Right renal pelvis (tissue), 4 donors: ENCODE data around the gene MTHFD2L. TPM values are rescaled to one million over a fixed set of nuclear protein-coding genes. Genes with fewer than 3 reads are reported as not detected.
"Not testable (repeated sequence)": the region's sequence is repeated elsewhere in the genome, so short reads cannot be mapped to it uniquely, and the experiment has no call there.

Experiments used
- DNase-seq, 4 donors: peaks; one replicate each; pipeline ENCODE4 v3.0.0-alpha.2; 2013; ENCODE audit warnings: low read depth in 4 of 4, low spot score in 3 of 4, missing footprints in 1 of 4
- polyA plus RNA-seq, 4 donors: library from polyadenylated mRNA; unstranded; fragments of 120-200 nt; gene quantifications; one replicate each; pipeline ENCODE4 v1.2.1, GENCODE V29; 2013; ENCODE audit not compliant: insufficient read length in 4 of 4

Gene MTHFD2L
- polyA plus RNA-seq, 4 donors: 22.6 to 31.0 (median 29.5) TPM

DNA sequence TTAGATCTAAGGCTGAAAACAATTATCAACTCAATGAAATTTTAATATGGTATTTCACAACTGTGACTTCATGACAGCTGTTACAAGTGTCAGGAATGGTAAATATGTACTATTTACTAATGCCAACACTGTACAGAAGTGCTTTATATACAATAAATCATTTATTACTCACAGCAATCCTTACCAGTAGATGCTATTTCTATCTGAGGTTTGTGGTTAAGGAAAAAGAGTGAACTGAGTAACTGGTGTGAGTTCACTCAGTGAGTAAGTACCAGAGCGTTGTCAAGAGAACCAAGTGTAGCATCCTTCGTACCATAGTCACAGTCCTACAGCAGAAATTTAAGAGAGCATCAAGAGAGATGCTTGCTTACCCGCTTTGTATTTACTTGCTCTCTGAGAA lies 23.3 kb downstream of the MTHFD2L start:
- no peak for DNase-seq

DNA sequence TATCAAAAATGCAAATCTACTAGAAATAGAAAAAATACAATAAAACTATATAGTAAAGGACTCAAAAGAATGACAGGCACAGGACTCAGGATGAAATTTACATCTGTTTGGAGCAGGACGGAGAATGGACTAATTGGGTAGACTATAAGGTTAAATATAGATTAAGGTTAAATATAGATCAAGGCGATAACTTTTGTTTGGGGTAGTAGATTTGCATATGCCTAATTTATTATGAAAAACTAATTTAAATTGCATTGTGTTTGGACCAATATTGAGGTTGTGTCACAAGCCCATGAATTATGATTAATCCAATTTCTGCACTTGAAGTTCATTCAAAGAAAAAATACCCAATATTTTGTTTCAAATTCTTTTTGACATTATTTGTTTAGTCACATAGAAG lies 31.0 kb downstream of the MTHFD2L start:
- no peak for DNase-seq

DNA sequence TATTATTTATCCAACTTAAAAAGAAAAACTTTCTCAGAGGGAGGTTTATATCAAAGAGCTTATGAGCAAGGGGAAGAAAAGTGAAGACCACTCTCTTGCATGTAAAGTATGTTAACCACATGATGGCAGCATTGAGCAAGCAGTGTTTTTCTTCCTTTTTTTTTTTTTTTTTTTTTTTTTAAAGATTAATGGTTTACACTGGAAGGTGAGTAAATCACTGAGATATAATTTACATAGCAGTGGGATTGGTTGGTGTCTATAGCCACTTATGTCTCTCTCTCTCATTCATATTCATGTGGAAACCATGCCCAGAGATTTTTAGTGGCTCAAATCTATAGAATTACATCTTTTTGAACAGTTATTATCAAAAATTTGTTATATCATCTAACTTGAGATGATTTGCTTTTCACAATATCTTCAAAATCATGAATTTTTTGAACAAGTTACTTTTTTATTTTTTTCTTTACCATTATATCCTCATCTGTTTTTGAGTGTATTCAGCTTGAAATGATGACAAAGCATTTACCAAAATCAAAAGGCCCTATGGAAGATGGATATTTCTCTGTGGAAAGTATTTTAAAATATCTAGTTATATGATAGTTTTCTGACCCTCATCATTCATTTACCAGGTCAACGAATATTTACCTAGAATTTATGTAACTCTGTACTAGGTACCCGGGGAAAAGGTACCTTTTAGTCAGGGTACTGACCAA lies 31.6 kb downstream of the MTHFD2L start:
- DNase-seq: peak; percentile 19 to 37 (median 30)

DNA sequence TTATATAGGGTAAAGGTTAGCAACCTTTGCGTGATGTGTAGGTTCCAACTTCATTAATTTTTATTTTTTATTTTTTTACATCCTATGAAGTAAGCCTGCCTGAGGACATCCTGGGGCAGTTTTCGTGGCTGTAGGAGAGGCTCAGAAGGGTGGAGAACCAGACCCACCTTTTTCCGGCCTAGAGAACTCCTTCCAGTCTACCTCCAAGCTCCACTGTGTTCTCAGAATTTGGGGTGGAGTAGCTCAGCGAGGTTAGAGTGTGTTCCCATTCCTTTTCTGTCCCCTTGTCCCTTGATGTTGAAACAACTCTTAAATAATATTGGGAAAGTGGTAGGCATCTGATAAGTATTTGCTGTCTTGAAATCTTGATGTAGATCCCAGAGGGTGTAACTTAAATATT lies 32.4 kb downstream of the MTHFD2L start:
- no peak for DNase-seq

DNA sequence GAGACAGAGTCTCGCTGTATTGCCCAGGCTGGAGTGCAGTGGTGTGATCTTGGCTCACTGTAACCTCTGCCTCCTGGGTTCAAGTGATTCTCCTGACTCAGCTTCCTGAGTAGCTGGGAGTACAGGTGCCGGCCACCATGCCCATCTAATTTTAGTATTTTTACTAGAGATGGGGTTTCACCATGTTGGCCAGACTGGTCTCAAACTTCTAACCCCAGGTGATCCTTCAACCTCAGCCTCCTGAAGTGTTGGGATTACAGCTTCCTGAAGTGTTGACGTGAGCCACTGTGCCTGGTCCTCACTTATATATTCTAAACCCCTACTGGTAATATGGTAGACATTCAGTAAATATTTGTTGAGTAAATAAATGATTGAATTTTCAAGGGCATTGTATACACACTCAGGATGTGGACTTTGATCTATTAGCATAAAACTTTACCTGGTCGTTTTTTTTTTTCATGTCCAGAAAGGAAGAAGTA lies 33.0 kb downstream of the MTHFD2L start:
- no peak for DNase-seq

DNA sequence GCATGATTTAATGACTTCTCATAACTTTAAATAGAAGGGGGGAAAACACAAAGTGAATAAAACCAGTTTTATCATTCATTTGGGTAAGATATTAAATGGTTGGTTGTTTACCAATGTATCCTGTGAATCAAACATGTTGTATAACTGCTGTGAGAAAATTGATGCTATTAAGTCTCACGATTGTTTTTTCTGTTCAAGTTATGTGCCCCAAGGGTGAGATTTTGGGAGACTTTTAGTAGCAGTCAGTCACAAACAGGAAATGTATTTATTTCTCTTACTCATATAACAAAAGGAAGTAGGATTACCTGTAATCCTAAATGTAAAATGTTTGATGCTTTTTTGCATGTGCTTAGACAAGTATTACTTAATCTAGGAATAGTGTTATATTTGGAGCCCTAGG lies 39.2 kb downstream of the MTHFD2L start:
- no peak for DNase-seq

DNA sequence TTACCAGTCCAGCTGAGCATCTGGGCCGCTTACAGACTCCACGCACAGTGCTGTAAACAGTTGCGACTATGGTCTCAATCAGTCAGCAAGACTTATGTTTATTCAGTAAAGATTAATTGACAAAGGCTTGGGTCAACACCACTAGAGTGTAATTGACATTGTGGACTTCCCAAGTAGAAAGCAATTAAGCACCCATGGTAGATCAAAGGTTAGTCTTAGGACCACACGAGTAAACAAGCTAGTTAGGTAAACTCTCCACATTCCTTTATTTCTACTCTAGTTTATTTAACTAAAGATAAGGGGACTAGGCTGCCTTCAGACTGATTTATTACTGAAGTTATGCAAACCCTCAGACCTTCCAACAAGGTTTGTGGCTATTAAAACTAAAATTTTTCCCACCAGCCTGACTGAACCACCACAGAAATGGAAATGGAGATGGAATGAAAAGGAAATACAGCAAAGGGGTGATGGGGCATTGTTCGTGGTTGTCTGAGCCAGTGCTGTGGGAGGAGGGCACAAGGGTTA lies 44.2 kb downstream of the MTHFD2L start:
- no peak for DNase-seq

DNA sequence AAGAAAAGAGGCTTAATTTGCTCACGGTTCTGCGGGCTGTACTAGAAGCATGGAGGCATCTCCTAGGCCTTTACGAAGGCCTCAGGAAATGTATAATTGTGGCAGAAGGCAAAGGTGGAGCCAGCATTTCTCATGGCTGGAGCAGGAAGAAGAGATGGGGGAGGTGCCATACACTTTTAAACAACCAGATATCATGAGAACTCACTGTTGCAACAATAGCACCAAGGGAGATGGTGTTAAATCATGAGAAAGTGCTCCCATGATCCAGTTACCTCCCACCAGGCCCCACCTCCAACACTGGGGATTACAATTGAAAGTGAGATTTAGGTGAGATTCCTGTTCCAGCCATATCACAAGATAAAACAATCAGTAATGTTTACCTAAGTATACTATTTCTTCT lies 45.5 kb downstream of the MTHFD2L start:
- no peak for DNase-seq

DNA sequence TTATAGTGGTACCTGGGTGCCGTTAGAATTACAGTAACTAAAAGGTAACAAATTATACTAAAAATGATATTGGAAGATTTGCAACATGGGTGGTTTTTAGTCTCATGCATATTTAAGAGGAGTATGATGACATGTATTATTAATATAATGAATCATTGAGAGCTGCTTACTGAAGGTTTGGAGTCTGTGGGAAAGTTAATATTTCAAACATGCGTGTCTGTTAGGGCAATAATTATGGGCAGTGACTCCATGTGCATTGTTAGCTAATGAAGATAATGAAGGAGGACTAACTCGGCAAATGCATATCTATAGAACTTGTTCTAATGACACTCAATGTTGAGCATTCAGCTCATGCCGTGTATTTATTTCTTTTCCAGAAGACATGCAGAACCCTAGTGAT lies 47.1 kb downstream of the MTHFD2L start:
- DNase-seq: no peak

DNA sequence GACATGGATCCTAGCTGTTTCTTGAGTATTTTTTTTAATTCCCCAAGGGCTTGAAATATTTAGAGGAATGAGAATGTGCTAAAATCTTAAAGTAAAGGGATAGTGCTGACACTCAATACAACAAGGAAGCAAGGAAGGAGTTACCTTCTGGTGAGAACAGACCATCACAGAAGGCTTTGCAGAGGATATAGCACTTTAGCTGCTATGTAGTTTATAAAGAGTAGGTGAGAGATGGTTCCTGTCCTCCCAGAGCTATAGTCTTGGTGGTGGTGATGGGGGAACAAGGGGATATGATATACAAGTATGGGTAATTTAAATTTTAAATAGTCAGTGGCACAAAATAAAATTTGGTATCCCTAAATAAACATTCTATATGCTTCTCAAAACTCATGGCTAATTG lies 47.6 kb downstream of the MTHFD2L start:
- DNase-seq: no peak

DNA sequence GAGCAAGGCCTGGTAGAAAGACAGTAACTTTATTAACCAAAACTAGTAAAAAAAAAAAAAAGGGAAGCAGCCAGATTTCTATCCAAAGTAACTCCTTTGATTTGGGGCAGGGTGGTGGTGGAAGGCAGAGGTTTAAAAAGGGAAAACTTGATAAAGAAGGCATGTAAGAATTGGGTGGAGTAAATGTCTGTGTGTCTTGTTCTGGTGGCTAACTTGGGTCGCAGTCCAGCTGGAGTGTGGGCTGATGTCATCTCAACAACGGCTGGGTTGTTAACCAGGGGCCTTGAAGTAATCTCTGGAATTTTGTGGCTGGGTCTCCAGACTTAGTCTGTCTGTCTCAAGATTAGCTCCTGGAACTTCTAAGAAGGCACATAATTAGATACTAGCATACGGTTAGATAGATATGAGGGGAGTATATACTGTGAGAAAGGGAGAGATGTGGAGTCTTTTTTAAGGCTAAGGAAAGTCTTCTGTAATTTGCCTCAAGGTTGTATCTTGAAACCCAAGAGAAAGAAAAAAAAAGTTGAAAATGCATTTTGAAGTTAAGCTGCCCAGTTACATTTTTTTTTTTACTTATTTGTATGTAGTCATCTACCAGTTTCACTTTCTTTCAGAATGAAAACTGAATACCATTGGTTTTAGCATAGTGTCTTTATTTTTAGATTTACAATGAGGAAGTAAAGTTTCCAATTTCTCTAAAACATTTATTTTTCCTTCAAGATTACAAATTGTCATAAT lies 48.3 kb downstream of the MTHFD2L start:
- DNase-seq: no peak

DNA sequence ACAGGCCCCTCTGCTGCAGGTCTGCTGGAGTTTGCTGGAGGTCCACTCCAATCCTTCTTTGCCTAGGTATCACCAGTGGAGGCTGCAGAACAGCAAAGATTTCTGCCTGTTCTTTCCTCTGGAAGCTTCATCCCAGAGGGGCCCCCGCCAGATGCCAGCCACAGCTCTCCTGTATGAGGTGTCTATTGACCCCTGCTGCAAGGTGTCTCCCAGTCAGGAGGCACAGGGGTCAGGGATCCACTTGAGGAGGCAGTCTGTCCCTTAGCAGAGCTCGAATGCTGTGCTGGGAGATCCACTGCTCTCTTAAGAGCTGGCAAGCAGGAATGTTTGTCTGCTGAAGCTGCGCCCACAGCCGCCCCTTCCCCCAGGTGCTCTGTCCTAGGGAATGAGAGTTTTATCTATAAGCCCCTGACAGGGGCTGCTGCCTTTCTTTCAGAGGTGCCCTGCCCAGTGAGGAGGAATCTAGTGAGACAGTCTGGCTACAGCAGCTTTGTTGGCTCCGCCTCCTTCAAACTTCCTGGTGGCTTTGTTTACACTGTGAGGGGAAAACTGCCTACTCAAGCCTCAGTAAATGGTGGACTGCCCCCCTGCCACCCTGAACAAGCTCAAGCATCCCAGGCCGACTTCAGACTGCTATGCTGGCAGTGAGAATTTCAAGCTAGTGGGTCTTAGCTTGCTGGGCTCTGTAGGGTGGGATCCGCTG lies 56.7 kb downstream of the MTHFD2L start:
- not testable (repeated sequence) for DNase-seq

DNA sequence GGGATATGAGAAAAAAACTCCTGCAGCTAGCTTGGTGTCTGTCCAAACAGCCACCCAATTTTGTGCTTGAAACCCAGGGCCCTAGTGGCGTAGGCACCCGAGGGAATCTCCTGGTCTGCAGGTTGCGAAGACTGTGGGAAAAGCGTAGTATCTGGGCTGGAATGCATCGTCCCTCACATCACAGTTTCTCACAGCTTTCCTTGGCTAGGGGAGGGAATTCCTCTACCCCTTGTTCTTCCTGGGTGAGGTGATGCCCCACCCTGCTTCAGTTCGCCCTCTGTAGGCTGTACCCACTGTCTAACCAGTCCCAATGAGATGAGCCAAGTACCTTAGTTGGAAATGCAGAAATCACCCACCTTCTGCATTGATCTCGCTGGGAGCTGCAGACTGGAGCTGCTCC lies 57.3 kb downstream of the MTHFD2L start:
- not testable (repeated sequence) for DNase-seq

DNA sequence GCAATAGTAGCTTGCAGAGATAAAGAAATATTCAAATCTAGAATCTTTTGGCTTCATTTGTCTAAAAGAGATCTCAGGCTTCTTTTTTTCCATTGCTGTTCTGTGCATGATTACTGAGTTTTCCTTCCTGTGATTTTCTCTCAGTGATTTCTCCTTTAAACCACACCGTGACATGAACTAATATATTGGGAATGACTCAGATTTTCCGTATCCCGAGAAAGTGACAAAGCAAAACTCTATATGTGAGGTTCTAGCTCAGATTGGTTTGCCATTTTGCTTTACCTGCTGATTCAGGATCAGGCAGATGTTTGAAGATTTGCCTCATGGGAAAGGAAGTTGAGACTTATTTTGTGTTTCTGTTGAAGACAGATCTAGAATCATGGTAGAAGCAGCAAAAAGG lies 59.4 kb downstream of the MTHFD2L start:
- DNase-seq: no peak

DNA sequence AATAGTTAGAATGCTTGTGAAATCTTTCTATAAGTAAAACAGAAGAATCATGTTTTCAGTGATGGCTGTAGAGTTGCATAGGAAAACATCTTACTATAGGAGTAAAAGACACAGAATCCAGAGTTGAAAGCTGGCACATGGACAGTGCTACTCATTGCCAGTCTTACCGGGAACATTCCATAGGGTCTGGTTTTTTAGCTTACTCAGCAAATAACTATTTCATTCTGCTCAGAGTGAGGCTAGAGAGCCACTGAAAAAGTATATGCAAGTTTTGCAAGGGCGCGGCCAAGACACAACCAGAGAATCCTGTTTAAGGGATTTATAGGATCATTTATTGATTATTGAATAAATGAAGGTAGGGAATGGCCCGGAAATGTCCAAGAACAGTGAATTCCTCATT lies 60.3 kb downstream of the MTHFD2L start:
- DNase-seq: no peak

DNA sequence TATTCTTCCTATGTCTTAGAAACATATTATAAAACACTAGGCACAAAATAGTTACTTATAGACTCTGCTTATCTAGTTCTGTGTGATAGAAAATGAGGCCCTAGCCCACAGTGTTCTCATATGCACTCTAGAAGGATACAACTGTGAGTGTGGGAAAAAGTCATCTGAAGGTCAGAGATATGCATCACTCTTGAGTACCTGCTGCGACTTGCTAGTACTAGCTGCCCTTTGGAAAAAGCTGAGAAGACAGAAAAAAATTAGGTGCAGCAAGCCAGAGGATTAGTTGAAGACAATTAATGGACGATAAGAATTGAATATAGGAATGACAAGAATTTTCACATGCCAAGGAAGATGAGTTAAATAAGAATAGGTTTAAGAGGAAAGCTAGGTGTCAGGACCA lies 61.3 kb downstream of the MTHFD2L start:
- DNase-seq: no peak

DNA sequence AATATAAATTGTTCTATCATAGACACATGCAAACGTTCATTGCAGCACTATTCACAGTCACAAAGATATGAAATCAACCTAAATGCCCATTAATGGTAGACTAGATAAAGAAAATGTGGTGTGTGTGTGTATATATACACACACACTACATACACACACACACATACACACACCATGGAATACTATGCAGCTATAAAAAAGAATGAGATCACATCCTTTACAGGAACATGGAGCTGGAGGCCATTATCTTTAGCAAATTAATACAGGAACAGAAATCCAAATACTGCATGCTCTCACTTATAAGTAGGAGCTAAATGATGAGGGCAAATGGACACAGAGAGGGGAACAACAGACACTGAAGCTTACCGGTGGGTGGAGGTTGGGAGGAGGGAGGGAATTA lies 65.2 kb downstream of the MTHFD2L start:
- DNase-seq: no peak

DNA sequence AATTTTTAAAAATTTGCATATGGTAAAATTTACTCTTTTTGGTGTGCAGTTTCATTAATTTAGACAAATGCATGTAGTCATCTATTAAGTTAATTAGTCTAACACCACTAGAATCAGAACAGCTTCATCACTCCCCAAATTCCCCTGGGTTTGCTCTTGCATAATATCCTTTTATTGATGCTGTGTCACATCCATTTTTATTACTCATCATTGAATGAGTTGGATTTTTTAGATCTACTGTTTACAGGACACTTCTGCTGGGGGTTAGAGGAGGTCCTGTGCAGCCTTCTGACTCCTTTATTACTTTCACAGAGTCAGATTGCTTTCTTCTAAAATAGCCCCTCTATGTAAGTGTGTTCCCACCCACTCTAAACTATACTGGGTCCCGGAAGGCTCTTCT lies 65.9 kb downstream of the MTHFD2L start:
- no peak for DNase-seq

DNA sequence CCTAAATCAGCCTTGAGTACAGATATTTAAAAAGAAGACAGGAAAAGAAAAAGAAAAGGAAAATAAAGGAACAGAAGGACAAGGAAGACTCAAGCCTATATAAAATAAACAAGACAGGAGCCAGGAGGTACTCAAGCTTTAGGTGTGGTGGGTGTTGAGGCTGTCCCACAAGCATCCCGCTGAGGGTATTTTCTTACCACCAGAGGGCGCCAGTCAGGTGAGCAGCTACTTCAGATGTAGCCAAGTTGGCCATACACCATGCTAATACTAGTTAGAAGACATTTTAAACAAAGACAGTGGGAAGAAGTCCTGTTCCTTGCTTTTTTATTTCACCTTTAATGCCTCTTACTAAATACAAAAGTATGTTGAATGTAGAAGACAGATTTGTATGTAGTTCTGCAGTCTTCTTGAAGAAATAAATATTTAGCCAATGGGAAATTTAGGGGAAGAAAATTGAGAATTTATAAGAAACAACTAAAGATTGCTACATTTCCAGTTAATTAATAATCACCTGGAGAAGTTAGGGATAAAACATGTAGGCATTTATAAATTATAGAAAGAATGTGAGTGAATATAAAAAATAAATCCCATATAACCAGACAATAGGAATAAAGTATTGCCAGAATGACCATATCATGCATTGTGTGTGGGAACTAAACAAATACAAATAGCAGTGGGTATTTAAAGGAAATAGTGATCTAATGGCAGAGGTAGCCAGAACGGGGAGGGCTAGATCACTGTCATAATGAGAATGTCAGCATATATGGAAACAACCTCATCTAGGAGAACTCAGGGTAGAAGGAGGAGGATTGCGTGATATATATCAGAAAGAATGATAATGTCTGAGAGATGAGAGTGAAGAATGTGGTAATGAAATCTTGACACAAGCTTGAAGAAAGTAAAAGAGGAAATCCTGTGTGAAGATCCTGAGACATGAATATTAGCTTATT lies 71.0 kb downstream of the MTHFD2L start:
- DNase-seq: peak; percentile 35 to 50 (median 42)

DNA sequence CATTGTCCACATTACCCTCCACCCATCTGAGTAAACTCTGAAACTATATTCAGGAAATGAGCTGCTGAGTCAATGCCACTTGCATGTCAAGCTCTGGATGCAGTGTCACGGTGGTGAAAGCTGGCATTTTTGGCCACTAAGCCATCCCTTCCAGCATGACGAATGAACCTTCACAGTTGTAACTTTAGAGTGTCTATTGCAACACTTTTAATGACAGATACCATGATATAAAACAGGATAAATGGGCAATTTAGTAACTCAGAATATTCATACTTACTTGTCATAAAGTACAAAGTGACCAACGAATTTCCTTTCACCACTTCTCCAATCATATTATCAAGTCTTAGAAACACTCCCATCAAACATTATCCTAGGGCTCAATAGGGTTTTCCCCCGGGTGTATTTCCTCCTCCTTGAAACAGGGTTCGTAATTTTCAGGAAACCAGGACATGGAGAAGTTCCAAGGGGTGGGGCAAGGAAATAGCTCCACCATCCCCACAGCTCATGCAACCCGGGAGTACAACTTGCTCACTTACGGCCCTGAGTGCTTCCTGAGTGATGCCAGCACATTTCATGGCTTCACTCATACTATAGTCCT lies 73.1 kb downstream of the MTHFD2L start:
- DNase-seq: no peak
